Glomerular visceral epithelial cell (primary cell): ENCODE data around the gene FGG.

Source experiments
- DNase-seq: peaks from one replicate; pipeline ENCODE4 v3.0.0-alpha.2; 2016; ENCODE audit errors: extremely low spot score

FGG gene

DNA sequence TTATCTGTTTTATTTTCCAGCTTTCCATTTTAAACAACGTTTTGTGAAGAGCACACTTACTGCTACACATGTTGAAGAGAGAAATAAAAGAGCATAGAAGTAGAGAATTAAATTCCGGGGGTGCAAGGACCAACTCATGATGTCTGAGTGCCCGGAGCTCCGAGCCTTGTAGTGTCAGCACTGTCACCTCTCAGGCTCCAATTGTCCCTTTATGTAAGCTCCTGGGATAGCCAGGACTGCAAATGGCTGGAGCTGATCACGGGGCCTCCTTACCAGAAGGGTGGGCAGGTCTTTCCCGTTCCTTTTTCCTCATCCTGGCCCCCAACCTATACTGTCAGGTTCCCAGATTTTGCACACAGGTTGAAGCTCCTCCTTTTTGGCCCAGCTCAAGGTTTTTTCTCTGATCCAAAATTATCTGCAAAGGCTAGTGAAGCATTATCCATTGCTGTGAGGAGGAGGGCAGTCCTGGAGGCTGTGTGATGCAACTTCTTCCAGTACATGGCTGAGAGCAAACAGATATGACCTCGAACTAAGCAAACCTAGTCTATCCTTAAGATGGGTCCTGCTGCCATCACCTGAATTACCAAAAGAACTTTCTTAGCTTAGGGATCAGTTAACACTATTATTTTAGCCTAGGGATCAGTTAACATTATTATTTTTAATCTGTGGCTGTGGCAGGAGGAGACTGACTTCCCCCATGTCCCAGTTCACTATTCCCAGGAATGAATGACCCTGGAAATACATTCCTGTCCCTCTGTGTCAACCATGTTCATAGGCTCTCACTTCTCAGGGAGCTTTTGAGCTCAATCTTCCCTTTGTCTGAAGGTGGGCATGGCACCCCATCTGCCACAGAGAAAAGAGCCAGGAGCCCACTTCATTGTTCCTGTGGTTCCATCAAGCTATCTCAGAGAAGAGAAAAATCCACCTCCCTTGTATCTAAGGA lies at the start of gene FGG:
FGG (minus strand) TSS at position 185 of the 943 bp plus-strand sequence; CDS start at position 138, 47 bp downstream.
- no peak for DNase-seq

DNA sequence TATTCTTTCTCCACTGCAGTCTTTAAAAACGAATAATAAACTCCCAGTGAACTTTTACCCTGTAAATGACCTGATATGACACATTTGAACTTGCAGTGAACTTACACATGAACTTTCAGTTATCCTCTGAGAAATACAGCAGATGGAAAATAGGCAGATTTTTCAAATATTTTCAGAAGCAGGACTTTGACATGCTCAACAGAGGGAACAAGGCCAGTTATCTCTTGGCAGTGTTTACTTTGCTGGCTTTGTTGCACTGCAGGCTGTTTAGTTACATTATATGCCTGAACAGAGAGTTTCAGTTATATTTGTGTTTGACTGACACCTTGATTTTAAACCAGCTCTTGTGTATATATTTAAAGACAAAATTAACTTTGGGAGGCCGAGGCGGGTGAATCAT lies 47.6 kb upstream of the FGG start:
- no peak for DNase-seq

DNA sequence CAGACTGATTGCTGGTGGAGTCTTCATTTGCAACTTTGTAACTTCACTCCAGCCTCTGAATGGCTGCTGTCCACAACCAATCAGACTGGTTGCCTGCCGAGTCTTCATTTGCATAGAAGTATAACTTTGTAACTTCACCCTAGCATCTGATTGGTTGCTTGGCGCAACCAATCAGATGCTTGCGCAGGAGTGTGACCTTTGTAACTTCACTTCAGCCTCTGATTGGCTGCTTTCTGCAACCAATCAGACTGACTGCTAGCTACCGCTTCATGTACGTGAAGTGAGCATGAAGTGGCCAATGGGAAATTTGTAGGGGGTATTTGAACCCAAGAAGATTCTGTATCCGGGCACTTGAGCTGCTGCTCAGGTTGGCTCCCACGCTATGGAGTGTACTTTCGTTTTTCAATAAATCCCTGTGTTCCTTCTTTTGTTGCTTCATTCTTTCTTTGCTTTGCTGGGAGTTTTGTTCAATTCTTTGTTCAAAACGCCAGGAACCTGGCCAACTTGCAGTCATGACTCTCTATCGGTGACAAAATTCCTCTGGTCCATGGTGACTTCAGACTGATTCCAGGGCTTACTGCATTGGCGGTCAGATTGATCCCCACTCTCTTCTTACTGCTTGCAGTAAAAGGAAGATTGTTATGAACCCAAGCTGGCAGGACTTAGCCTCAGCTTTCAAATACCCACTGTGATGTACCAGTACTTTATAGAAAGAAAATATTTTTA lies 46.4 kb upstream of the FGG start:
- no peak for DNase-seq

- no peak for DNase-seq
These were observed 31.0 kb upstream of the FGG start for GRCh38 chr4:154643493-154643892.

DNA sequence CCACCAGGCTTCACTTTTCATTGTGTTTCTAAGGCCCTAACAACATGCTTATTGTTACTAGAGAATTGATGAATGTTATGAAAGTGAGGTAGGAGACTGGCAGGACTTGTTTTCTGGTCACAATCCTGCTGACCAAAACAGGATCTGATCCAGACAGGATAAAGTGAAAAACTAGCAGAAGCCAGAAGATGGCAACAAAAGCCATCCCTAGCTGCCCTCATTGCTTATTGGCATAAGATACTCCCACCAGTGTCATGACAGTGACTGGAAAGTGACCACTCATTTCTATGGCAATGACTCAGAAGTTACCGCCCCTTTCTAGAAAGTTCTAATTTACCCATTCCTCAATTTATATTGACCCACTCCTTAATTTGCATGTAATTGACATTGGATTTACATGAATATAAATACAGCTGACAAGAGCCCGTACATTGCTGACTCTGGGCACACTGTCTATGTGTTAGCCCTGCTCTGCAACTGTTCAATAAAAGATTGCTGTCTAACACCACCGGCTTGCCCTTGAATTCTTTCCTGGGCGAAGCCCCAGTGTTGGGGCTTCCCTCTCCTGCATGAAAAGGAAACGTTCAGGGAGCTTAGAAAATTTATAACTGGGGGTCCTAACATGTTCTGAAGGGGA lies 30.0 kb upstream of the FGG start:
- no peak for DNase-seq

- DNase-seq, result no peak
These were observed 28.5 kb upstream of the FGG start for GRCh38 chr4:154640999-154641398.

- no peak for DNase-seq
These were observed 21.6 kb upstream of the FGG start for GRCh38 chr4:154634058-154634457.

DNA sequence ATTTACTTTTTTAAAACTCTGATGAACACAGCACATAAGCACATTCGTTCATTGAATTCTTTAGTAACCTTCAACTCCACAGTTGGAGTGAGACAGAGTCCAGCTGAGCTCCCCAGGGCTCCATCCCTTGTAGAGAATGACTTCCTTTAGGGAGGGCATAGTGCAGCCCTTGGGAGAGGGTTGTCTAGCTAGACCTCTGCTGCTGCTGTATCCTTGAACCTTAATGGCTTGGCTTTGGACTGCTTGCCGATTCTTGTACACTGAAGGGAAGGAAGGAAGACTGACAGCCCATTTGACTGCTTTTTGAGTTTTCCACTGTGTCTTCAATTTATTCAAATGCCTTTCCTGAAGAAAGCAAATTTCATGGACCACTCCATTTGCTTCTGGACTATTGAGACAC lies 19.4 kb upstream of the FGG start:
- DNase-seq, result no peak

GRCh38 chr4:154630324-154630723 lies 17.9 kb upstream of the FGG start:
- DNase-seq, result no peak

DNA sequence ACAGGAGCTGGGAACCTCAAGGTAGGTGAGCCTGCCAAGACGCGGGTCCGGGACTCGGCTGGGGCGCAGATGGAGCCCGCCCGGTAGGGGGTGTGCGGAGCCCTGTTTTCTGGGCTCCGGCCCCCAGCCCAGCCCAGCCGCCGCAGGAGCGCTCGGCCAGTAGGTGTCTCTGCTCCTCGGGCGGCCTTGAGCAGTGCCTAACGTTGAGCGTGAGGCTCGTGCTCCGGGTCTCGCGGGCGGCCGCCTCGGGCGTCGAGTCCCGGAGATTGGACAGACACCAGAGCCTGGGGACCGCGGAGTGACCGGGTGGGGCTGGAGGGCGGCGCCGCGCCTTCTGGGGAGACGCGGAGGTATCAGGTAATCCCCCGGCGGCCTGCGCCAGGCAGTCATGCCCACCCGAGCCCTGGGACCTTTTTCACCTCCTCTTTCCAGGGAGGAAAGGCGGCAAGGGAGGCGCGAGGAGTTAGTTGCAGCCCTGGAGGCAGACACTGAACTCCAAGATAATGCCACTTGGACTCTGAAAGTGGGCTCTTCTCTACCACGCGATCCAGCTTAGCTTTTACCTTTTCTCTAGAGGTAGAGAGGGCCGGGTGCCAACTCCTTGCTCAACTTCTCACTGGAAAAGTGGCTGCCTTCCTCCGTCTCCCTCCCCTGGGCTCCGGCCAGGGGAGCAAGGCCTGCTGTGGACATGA lies 14.5 kb upstream of the FGG start:
- peak; percentile 59 for DNase-seq

DNA sequence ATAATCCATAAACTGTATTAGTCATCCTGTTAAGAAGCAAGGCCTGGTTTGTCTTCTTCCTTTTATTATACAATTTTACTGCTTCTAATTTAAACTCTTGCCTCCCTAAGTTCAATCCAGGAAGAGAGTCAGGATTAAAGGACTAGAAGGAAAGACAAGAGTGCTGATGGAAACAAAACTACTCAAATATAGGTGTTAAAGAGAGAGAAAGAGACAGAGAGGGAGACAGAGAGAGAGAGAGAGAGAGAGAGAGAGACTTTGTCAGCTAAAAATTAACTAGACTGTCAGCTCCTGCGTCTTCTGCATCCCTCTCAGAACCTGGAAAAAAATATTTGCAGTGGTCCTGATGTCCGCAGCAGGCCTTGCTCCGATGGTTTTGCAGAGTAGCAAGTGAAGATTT lies 13.5 kb upstream of the FGG start:
- DNase-seq, result peak; percentile 24

GRCh38 chr4:154623995-154624394 lies 11.5 kb upstream of the FGG start:
- no peak for DNase-seq

- DNase-seq, result no peak
These were observed 11.0 kb upstream of the FGG start for GRCh38 chr4:154623436-154623835.

DNA sequence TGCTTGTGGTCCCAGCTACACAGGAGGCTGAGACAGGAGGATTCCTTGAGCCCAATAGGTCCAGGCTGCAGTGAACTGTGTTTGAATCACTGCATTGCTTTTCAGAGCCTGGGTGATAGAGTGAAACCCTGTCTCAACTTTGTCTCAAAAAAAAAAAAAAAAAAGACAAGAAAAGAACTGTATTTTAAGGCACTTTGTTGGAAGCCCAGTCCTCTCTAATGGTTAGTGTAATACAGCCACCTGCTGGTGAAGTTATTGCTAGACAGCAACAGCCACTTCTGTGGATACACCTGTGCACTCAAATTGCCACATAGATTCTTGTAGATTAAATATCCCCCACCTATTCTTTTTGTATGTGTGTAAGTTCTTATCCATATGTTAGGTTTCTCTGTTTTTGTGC lies 10.1 kb upstream of the FGG start:
- peak; percentile 58 for DNase-seq

DNA sequence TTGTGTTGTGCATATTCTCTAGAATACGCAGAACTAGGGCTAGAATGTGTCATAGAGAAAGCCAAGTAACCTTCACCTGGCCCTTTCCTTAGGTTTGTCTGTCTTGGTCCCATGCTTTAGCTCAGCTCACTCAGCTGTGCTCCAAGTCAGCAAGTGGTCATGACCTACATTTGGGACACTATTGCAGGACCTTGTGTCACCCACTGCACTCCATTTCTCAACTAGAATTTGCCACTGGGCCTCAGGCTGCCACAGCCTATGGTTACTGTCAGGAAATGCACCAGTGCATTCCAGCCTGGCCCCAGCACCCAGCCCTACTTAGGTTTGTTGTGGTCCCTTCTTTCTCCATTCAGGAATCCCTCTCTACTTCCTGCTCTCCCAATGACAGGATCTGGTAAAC lies 7.7 kb upstream of the FGG start:
- DNase-seq, result no peak

- peak; percentile 69 for DNase-seq
These were observed 6.4 kb upstream of the FGG start for GRCh38 chr4:154618708-154619315.

- DNase-seq, result no peak
These were observed 5.4 kb upstream of the FGG start for GRCh38 chr4:154617820-154618317.

- DNase-seq, result no peak
These were observed 4.3 kb upstream of the FGG start for GRCh38 chr4:154616731-154617130.

DNA sequence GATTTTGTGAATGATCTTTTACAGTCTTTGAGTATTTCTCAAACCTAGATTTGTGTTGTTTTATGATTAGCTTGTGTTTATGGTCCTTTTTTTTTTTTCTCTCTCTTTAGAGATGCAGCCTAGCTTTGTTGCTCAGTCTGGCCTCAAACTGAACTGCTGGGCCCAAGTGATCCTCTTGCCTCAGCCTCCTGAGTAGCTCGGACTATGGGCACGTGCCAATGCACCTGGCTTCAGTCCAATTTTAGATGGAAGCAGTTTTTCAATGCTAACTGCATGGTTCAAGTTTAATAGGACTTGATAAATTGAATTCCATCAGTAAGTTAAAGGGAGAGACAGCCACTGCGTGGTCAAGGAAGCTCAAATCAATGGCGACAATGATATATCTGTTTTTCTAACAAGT lies 3.8 kb upstream of the FGG start:
- DNase-seq, result no peak

- DNase-seq, result no peak
These were observed 2.8 kb upstream of the FGG start for GRCh38 chr4:154615211-154615610.

GRCh38 chr4:154614306-154614705 lies 1.9 kb upstream of the FGG start:
- DNase-seq, result no peak
